ENCODE results near the gene ZC3H7A.

DNA sequence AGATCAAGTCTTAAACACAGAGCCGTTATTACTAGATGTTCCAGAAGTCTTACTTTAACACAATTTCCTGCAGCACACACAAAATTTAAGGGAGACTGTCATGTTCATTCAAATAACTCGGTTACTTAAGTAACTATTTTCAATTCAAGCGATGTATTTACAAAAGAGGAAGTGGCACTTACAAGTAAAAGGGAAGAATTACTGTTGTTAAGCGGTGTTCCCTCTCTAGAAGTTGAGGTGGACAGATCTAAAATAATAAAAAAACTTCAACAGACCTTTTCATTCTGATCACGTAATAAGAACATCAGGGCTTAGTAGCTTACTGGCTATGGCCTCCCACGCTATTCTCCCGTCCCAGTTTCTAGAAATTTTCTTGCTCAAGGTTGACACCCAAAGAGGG, 28.2 kb downstream of the ZC3H7A start:
- TF ChIP-seq, protein P1, sequence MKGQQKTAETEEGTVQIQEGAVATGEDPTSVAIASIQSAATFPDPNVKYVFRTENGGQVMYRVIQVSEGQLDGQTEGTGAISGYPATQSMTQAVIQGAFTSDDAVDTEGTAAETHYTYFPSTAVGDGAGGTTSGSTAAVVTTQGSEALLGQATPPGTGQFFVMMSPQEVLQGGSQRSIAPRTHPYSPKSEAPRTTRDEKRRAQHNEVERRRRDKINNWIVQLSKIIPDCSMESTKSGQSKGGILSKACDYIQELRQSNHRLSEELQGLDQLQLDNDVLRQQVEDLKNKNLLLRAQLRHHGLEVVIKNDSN (CRISPR knock-in tag; IDR thresholded peaks at IDR 0.05), result no peak
- TF ChIP-seq MYBL2 (CRISPR knock-in tag; IDR thresholded peaks at IDR 0.05), result no peak
- TF ChIP-seq, protein P2, sequence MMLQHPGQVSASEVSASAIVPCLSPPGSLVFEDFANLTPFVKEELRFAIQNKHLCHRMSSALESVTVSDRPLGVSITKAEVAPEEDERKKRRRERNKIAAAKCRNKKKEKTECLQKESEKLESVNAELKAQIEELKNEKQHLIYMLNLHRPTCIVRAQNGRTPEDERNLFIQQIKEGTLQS (CRISPR knock-in tag; conservative IDR thresholded peaks at IDR 0.05), result no peak
- TF ChIP-seq JUN (CRISPR knock-in tag; IDR thresholded peaks at IDR 0.05), result no peak
- no peak for TF ChIP-seq CBFB (CRISPR knock-in tag; IDR thresholded peaks at IDR 0.05; ENCODE audit: low read depth)
- TF ChIP-seq, protein P3, sequence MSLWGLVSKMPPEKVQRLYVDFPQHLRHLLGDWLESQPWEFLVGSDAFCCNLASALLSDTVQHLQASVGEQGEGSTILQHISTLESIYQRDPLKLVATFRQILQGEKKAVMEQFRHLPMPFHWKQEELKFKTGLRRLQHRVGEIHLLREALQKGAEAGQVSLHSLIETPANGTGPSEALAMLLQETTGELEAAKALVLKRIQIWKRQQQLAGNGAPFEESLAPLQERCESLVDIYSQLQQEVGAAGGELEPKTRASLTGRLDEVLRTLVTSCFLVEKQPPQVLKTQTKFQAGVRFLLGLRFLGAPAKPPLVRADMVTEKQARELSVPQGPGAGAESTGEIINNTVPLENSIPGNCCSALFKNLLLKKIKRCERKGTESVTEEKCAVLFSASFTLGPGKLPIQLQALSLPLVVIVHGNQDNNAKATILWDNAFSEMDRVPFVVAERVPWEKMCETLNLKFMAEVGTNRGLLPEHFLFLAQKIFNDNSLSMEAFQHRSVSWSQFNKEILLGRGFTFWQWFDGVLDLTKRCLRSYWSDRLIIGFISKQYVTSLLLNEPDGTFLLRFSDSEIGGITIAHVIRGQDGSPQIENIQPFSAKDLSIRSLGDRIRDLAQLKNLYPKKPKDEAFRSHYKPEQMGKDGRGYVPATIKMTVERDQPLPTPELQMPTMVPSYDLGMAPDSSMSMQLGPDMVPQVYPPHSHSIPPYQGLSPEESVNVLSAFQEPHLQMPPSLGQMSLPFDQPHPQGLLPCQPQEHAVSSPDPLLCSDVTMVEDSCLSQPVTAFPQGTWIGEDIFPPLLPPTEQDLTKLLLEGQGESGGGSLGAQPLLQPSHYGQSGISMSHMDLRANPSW (CRISPR knock-in tag; conservative IDR thresholded peaks at IDR 0.05; ENCODE audit: low read depth), result no peak
- TF ChIP-seq, protein P4, sequence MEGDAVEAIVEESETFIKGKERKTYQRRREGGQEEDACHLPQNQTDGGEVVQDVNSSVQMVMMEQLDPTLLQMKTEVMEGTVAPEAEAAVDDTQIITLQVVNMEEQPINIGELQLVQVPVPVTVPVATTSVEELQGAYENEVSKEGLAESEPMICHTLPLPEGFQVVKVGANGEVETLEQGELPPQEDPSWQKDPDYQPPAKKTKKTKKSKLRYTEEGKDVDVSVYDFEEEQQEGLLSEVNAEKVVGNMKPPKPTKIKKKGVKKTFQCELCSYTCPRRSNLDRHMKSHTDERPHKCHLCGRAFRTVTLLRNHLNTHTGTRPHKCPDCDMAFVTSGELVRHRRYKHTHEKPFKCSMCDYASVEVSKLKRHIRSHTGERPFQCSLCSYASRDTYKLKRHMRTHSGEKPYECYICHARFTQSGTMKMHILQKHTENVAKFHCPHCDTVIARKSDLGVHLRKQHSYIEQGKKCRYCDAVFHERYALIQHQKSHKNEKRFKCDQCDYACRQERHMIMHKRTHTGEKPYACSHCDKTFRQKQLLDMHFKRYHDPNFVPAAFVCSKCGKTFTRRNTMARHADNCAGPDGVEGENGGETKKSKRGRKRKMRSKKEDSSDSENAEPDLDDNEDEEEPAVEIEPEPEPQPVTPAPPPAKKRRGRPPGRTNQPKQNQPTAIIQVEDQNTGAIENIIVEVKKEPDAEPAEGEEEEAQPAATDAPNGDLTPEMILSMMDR (IDR thresholded peaks at IDR 0.05), result no peak
